Measurements from ENCODE around the gene TMED3.

The TMED3 gene

GRCh38 chr15:79299126-79299840 is 11.6 kb upstream of the TMED3 start:
- DNase-seq (ENCODE audit: extremely low read depth, insufficient read length): no peak
- no peak for TF ChIP-seq CTCF (IDR thresholded peaks at IDR 0.05; ENCODE audit: insufficient read depth, low read length, poor library complexity, severe bottlenecking)
- H3K27me3 ChIP-seq (replicated peaks; ENCODE audit: control insufficient read depth, insufficient read depth, low read length): no peaks in the 10 kb centered on the region
- H3K36me3 ChIP-seq (ENCODE audit: control insufficient read depth, insufficient read depth, low read length): no peaks in the 10 kb centered on the region
- H3K4me3 ChIP-seq (replicated peaks; ENCODE audit: low read depth, low read length): no peak overlapping the region

GRCh38 chr15:79299841-79300235 is 11.1 kb upstream of the TMED3 start:
- DNase-seq (ENCODE audit: extremely low read depth, insufficient read length): no peak
- Histone ChIP-seq H3K4me3 (replicated peaks; ENCODE audit: low read depth, low read length) (no peak overlapping the region), H3K36me3 (ENCODE audit: control insufficient read depth, insufficient read depth, low read length) (no peaks in the 10 kb centered on the region), H3K27me3 (replicated peaks; ENCODE audit: control insufficient read depth, insufficient read depth, low read length) (no peaks in the 10 kb centered on the region)
- no peak for TF ChIP-seq CTCF (IDR thresholded peaks at IDR 0.05; ENCODE audit: insufficient read depth, low read length, poor library complexity, severe bottlenecking)

- DNase-seq (ENCODE audit: extremely low read depth, insufficient read length): no peak
- H3K4me3 ChIP-seq (replicated peaks; ENCODE audit: low read depth, low read length): no peak overlapping the region
- no peak for TF ChIP-seq CTCF (IDR thresholded peaks at IDR 0.05; ENCODE audit: insufficient read depth, low read length, poor library complexity, severe bottlenecking)
- H3K36me3 ChIP-seq (ENCODE audit: control insufficient read depth, insufficient read depth, low read length): no peaks in the 10 kb centered on the region
- H3K27me3 ChIP-seq (replicated peaks; ENCODE audit: control insufficient read depth, insufficient read depth, low read length): 0 out of 2 replicates have a peak, but pooled peaks cover 1% of the 10 kb centered on the region
Measured at GRCh38 chr15:79307251-79307650, 3.7 kb upstream of the TMED3 start.

GRCh38 chr15:79308874-79309273 is 2.0 kb upstream of the TMED3 start:
- DNase-seq (ENCODE audit: extremely low read depth, insufficient read length): no peak
- no peak for TF ChIP-seq CTCF (IDR thresholded peaks at IDR 0.05; ENCODE audit: insufficient read depth, low read length, poor library complexity, severe bottlenecking)
- Histone ChIP-seq H3K36me3 (ENCODE audit: control insufficient read depth, insufficient read depth, low read length) (peaks cover 2% of the 10 kb centered on the region), H3K4me3 (replicated peaks; ENCODE audit: low read depth, low read length) (no peak overlapping the region), H3K27me3 (replicated peaks; ENCODE audit: control insufficient read depth, insufficient read depth, low read length) (0 out of 2 replicates have a peak, but pooled peaks cover 1% of the 10 kb centered on the region)

GRCh38 chr15:79310612-79310984 is 314 bp upstream of the TMED3 start:
- TF ChIP-seq CTCF (IDR thresholded peaks at IDR 0.05; ENCODE audit: insufficient read depth, low read length, poor library complexity, severe bottlenecking): no peak
- Histone ChIP-seq H3K27me3 (replicated peaks; ENCODE audit: control insufficient read depth, insufficient read depth, low read length) (no peaks in the 10 kb centered on the region), H3K4me3 (replicated peaks; ENCODE audit: low read depth, low read length) (peak overlapping the region; percentile 62), H3K36me3 (ENCODE audit: control insufficient read depth, insufficient read depth, low read length) (peaks cover 15% of the 10 kb centered on the region)
- no peak for DNase-seq (ENCODE audit: extremely low read depth, insufficient read length)
